ENCODE results near the gene PALB2.
"Not testable (repeated sequence)": the region's sequence is repeated elsewhere in the genome, so short reads cannot be mapped to it uniquely, and the experiment has no call there.

PALB2 gene

GRCh38 chr16:23642246-23642774, 1.2 kb upstream of the PALB2 start:
- DNase-seq (ENCODE audit: low spot score), result no peak

DNA sequence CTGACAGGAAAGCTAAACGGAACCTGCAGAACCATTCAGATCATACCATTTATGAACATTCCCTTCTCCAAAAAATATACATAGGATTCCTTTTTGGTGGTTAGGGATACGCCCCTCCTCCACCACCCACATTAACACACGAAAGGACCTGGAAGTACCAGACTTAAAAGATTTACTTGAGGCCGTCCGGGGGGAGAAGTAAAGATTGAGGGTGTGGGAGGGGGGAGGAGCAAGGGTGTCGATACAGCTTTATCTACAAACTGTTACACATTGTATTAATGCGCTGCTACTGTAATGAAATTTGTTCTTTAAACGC, 537 bp downstream of the PALB2 start:
- peak; percentile 29 for DNase-seq (ENCODE audit: low spot score)

DNA sequence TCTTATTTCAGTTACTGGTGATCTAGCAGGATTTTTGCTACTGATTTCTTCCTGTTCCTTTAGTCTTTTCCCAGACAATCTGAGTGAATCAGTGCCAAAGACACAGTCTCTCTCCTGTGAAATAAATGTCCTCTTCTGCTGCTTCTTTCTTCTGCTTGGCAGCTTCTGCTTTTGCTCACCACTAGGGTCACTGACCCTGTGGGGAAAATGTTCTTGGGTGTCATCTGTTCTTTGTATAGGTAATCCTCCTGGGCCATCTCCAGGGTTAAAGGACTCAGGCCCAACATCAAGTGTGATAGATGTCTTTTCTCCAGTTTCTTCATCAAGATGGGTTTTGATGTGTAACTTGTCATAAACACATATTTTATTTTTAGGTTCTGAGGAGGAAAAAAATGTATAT, 5.2 kb downstream of the PALB2 start:
- DNase-seq (ENCODE audit: low spot score), result no peak

- DNase-seq (ENCODE audit: low spot score), result no peak
Measured at GRCh38 chr16:23634461-23635036, 6.6 kb downstream of the PALB2 start.

DNA sequence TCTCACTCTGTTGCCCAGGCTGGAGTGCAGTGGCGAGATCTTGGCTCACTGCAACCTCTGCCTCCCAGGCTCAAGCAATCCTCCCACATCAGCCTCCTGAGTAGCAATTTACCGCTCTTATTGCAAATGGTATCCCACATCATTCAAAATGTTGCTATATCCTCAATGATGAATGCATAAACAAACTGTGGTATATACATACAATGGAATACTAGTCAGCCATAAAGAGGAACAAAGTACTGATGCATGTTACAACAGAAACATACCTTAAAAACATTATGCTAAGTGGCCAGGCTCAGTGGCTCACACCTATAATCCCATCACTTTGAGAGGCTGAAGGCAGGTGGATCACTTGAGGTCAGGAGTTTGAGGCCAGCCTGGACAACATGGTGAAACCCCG, 9.2 kb downstream of the PALB2 start:
- DNase-seq (ENCODE audit: low spot score), result not testable (repeated sequence)

- no peak for DNase-seq (ENCODE audit: low spot score)
Measured at GRCh38 chr16:23629516-23629915, 11.6 kb downstream of the PALB2 start.

DNA sequence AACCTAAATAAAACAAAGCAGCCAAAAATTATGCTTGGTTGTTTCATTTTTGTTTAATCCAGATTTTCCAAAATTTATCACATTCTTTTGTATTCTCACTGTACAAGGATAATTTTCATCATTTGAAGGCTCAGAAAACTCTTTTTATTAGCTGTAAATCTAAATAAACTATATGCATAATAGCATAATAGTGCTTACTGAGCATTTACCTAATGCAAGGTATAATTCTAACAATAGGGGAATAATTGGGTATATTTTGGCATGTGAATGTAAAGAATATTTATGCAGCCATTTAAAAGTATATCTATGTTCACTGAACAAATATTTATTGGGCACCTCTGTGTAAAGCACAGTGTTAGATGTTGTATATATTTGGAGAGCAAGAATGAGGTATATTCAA, 17.0 kb downstream of the PALB2 start:
- no peak for DNase-seq (ENCODE audit: low spot score)

- no peak for DNase-seq (ENCODE audit: low spot score)
Measured at GRCh38 chr16:23615805-23616204, 25.3 kb downstream of the PALB2 start.

GRCh38 chr16:23611936-23612335, 29.2 kb downstream of the PALB2 start:
- DNase-seq (ENCODE audit: low spot score), result no peak

DNA sequence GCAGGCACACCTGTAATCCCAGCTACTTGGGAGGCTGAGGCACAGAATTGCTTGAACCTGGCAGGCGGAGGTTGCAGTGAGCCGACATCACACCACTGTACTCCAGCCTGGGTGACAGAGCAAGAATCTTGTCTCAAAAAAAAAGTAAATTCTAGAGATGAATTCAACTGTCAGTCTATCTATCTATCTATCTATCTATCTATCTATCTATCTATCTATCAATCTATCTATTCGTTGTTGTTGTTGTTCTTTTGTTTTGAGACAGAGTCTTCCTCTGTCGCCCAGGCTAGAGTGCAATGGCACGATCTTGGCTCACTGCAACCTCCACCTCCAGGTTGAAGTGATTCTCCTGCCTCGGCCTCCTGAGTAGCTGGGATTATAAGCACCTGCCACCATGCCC, 30.2 kb downstream of the PALB2 start:
- not testable (repeated sequence) for DNase-seq (ENCODE audit: low spot score)

- no peak for DNase-seq (ENCODE audit: low spot score)
Measured at GRCh38 chr16:23609929-23610328, 31.2 kb downstream of the PALB2 start.

DNA sequence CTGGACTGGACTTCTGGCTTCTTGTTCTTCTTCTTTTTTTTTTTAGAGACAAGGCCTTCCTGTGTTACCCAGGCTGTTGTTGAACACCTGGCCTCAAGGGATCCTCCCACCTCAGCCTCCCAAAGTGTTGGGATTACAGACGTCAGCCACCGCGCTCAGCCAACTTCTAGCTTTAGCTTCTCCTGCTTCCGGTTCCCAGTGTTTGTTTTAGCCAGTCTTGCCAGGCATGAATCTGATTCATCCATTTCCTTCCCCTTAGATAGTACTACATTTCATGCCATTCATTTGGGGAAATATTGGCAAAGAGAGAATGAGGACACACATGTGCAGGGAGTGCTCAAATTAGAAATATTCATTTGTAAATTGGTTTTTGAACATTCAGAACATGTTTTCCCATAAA, 32.9 kb downstream of the PALB2 start:
- no peak for DNase-seq (ENCODE audit: low spot score)

- DNase-seq (ENCODE audit: low spot score), result no peak
Measured at GRCh38 chr16:23607726-23608125, 33.4 kb downstream of the PALB2 start.

DNA sequence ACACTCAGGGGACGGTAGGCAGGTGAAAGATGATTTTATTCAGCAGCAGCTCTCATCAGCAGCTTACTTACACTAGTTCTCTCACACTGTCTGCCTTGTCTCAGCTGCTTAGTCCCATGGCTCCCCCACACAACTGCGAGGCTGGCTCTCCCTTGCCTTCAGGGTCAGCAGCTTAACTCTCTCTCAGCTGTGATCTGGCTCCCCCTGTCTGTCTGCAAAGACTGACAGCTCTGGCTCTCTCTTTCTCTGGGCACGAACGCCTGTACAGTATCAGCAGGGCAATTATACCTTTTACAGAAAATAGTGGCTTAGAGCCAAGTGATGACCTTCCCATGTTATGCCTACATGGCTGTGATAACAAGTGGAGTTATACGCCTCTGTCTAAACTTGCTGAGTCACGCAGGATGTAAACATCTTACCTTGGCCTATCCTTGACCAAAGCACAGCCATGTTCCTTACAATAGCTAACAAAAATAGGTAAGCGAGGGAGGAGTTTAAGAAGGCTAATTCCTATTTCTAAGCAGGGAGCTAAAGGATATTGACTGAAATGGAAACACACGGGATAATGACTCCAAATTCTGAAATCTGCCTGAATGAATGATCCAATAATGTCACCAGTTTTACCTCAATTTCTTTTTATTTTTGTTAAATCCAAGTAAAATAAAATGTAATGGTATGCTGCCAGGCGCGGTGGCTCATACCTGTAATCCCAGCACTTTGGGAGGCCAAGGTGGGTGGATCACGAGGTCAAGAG, 43.9 kb downstream of the PALB2 start:
- DNase-seq (ENCODE audit: low spot score), result peak; percentile 79

GRCh38 chr16:23595951-23596720, 45.0 kb downstream of the PALB2 start, which contains the start of gene NDUFAB1:
Gene NDUFAB1, minus strand, starts transcription at chr16:23596316. Its CDS starts 26 bp downstream, at chr16:23596290.
- DNase-seq (ENCODE audit: low spot score), result peak; percentile 84

DNA sequence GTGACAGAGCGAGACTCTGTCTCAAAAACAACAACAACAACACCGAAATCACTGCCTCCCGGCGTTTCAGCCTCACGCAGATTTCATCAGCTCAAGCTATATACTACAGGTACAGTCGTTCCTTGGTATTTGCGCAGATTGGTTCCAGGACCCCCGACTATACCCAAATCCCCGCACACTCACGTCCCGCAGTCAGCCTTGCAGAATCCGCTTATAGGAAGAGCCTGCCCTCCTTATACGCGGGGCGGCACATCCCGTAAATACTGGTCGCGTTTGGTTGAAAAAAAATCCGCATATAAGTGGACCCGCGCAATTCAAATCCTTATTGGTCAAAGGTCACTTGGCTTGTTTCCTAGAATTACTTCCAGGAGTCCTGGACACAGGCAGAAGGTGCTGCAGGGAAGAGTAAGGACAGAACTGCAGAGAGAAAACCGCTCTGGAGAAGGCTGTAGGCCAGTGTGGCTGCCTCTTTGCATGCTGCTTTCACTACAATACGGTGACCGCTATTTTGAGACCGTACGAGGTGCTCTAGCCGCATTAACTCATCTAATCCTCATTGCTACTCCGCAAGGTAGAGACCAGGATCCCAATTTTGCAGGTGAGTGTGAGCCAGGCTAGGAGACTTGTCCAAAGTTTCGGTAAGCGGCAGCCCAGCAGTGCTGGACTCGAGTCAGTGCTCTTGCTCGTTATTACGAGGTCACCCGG, 45.7 kb downstream of the PALB2 start:
- DNase-seq (ENCODE audit: low spot score), result peak; percentile 15

DNA sequence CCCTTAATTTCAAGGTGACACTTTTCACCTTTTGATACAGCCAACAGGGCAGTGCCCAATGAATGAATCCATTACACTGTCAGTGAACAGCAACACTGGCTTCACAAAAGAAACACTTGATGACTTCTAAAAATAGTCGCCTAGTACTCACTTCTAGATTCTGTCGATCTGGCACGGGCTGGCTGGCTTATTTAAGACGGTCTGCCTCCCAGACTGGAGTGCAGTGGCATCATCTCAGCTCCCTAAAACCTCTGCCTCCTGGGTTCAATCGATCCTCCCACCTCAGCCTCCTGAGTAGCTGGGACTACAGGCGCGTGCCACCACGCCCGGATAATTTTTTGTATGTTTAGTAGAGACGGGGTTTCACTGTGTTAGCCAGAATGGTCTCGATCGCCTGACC, 46.9 kb downstream of the PALB2 start:
- no peak for DNase-seq (ENCODE audit: low spot score)

DNA sequence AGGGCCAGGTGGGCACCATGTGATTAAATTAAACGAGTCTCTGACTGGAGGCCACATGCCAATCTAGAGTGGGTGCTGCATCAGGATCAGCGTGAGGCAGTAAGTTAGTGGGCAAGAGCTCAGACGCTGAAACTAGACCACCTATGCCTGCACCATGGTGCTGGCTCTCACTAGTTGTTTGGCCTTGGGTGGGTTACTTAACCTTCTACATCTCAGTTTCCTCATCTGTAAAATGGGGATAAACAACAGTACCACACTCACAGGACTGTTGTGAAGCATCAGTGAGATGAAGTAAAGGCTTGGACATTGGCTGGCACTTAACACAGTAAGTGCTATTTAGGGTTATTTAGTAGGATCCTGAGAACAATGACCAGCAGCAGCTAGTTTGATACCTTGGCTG, 50.9 kb downstream of the PALB2 start:
- DNase-seq (ENCODE audit: low spot score), result no peak

- DNase-seq (ENCODE audit: low spot score), result no peak
Measured at GRCh38 chr16:23587726-23588125, 53.4 kb downstream of the PALB2 start.

GRCh38 chr16:23584186-23585076, 56.7 kb downstream of the PALB2 start:
- DNase-seq (ENCODE audit: low spot score), result no peak

GRCh38 chr16:23583271-23583670, 57.8 kb downstream of the PALB2 start:
- DNase-seq (ENCODE audit: low spot score), result not testable (repeated sequence)
